GM19351 (cell line): ENCODE results near the gene MFSD2B.
"Not testable (repeated sequence)": the region's sequence is repeated elsewhere in the genome, so short reads cannot be mapped to it uniquely, and the experiment has no call there.

Experiments
- ATAC-seq: cut with Tn5 transposase; IDR thresholded peaks from one replicate; pipeline ENCODE4 v1.9.1; 2021; ENCODE audit warnings: mild to moderate bottlenecking, moderate library complexity; ENCODE audit not compliant: unreplicated experiment

The MFSD2B gene

DNA sequence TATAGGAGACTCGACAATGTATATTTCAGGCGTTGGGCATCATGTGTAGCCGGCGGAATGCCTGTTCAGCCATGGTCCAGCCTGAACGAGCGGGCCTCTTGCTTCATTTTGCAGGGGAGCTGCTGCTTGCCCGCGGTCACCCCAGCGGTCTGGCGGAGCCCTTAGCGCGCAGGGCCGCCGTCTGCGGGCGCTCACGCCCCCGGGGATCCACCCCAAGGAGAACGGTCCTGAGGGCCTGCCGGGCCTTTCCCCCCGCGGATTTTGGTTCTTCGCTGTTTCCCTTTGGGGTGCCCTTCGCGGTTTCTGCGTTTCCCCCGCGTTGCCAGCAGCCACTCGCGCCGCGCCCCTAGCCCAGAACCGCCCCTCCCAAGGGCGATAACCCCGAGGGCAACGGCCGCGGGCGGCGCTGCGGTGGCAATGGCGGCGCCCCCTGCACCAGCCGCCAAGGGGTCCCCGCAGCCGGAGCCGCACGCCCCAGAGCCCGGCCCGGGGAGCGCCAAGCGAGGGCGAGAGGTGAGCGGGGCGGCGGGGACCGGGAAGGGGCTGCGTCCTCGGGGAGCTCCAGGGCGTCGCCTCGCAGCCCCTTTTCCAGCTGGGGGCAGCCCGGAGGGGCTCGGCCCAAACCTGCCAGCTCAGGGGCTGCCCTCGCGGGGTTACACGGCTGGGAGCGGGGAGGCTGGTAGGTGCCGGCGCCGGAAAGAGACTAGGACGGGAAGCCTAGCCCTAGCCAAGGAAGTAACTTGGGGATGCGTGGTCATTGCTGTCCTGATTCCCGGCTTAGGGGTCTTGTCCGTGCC is at the start of gene MFSD2B:
MFSD2B (plus strand) TSS at position 406 of the 797 bp plus-strand sequence; CDS start at position 418, 12 bp downstream.
- ATAC-seq: no peak

DNA sequence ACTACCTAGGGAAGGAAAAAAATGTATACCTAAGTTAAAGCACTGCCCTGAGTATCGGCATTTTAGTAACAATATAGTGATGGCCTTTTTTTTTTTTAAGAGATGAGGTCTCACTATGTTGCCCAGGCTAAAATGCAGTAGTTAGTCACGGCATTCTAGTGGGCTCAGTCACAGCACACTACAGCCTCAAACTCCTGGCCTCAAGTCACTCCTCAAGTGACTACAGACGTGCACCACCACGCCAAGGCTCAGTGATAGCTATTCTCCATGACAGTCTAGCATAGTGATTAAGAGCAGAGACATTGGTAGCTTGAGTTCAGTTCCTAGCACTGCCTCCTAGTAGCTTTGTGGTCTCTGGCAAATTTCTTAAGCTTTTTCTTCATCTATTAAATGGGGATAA is 42.0 kb upstream of the MFSD2B start:
- no peak for ATAC-seq

DNA sequence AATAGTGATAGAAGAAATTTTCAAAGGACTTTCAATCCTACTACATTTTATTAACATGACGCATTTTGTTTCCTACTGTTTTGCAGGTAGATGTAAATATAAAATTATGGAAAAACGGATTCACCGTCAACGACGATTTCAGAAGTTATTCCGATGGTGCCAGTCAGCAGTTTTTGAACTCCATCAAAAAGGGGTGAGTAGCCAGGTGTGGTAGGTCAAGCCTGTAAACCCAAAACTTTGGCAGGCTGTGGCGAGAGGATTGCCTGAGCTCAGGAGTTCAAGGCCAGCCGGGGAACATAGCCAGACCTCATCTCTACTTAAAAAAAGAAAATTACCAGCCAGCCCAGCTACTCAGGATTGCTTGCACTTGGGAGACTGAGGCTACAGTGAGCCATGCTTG is 33.0 kb upstream of the MFSD2B start:
- no peak for ATAC-seq

DNA sequence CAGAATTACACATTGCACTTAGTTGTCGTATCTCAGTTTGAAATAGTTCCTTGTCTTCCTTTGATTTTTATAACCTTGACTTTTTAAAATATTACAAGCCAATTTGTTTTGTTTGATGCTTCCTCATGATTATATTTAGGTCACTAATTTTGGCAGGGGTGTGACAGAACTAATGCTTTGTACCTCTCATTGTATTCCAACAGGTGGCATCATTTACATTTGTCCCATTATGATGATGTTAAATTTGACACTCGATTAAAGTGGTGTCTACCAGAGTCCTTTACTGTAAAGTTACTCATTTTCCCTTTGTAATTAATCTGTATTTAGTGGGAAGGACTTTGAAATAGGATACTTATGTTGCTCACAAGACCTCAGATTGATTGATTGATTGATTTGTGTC is 21.5 kb upstream of the MFSD2B start:
- ATAC-seq: no peak

GRCh38 chr2:23992931-23993330 is 17.0 kb upstream of the MFSD2B start:
- no peak for ATAC-seq

DNA sequence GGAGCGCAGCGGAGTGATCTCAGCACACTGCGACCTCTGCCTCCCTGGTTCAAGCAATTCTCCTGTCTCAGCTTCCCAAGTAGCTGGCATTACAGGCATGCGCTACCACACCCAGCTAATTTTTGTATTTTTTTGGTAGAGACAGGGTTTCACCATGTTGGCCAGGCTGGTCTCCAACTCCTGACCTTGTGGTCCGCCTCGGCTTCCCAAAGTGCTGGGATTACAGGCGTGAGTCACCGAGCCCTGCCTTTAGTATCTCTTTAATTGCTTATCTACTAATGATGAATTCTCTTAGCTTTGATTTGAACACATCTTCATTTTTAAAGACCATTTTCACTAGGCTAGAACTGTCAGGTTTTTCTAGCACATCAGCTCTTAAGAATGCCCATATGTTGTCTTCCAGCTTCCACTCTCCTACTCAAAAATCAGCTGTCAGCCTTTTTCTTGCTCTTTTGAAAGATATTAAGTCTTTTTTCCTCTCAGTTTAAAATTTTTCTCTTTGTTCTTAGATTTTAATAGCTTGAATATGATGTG is 16.1 kb upstream of the MFSD2B start:
- no peak for ATAC-seq

DNA sequence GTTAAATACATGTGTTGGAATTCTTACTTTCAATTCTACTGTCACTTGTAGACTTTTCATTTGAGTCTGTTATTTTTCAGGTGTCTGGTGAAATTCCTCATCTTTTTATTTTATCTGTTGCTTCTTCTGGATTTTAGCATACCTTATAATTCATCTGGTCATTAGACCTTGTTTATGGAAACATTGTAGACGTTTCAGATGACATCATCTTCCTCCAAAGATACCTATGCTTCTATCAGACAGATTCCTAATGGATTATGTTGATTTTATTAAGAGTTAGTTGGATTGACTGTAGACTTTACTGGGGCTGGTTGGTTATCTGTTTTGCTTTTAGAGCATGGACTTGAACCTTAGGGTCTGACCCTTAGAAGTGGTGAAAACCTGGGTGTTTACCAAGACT is 15.3 kb upstream of the MFSD2B start:
- no peak for ATAC-seq

GRCh38 chr2:24007693-24008092 is 2.2 kb upstream of the MFSD2B start:
- ATAC-seq: no peak

DNA sequence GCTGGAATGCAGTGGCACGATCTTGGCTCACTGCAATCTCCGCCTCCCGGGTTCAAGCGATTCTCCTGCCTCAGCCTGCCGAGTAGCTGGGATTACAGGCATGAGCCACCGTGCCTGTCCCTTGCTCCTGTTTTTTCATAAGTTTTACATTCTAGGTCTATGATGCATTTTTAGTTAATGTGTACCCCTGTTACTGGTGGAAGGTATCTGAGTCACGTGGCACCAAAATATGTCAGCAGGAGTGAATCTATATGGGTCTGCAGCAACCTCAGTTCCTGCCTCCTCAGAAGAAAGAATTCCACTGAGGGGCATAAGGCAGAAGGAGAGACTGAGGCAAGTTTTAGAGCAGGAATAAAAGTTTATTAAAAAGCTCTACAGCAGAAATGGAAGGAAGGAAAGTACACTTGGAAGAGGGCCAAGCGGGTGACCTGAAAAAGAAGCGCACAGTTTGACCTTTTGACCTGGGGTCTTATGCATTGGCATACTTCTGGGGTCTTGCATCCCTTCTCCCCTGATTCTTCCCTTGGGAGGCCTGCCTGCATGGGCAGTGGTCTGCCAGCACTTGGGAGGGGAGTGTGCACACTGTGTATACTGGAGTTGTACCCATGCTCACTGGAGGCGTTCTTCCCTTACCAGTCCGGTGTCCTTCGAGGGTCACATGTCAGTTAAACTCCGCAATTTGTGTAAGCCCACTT is 1.1 kb upstream of the MFSD2B start:
- ATAC-seq: no peak

- no peak for ATAC-seq
Observed at GRCh38 chr2:24009367-24009679, 562 bp upstream of the MFSD2B start.

DNA sequence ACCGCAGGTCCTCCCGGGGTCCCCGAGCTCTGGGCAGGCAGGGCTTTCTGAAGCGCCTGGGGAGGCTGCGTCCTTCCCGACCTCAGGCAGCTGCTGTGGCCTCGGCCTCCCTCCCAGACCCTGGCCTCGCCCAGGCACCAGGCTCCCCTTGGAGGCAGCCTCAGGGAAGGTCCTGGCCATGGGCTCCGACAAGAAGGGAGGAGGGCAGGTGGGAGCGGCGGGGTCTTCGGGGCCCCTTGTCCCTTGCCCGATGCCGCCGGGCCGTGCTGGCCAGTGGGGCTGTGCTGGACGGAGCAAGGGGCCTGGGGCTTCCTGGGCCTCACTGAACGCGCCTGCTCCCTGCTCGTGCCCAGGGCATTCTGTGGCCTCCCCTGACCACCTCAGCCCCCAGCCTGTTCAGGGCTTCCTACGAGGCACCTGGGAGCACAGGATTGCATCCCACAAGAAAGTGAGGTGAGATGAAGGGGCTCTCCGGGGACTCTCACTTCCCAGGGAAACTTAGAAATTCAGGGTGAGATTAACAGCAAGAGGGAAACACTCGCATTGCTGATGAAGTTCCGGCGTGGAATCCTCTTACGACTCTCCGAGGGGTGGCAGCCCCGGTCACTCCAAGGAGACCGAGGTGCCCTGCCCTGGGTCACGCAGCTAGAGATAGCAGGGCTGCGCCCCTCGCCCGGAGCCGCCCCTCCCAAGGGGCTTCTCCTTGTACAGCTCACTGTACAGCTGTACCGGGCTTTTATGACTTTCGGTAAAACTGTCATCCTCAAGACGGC is 778 bp downstream of the MFSD2B start:
- no peak for ATAC-seq

- no peak for ATAC-seq
Observed at GRCh38 chr2:24011250-24012104, 1.6 kb downstream of the MFSD2B start.

GRCh38 chr2:24012521-24013188 is 2.8 kb downstream of the MFSD2B start:
- no peak for ATAC-seq

DNA sequence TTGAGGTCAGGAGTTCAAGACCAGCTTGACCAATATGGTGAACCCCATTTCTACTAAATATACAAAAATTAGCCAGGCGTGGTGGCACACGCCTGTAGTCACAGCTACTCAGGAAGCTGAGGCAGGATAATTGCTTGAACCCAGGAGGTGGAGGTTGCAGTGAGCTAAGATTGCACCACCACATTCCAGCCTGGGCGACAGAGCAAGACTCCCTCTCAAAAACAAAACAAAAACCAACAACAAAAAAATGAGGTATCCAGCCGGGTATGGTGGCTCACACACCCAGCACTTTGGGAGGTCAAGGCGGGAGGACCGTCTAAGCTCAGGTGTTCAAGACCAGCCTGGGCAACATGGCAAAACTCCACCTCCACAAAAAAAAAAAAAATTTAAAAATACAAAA is 5.0 kb downstream of the MFSD2B start:
- ATAC-seq: not testable (repeated sequence)

GRCh38 chr2:24015562-24016375 is 5.9 kb downstream of the MFSD2B start:
- ATAC-seq: no peak

GRCh38 chr2:24016376-24016761 is 6.5 kb downstream of the MFSD2B start:
- ATAC-seq: no peak

DNA sequence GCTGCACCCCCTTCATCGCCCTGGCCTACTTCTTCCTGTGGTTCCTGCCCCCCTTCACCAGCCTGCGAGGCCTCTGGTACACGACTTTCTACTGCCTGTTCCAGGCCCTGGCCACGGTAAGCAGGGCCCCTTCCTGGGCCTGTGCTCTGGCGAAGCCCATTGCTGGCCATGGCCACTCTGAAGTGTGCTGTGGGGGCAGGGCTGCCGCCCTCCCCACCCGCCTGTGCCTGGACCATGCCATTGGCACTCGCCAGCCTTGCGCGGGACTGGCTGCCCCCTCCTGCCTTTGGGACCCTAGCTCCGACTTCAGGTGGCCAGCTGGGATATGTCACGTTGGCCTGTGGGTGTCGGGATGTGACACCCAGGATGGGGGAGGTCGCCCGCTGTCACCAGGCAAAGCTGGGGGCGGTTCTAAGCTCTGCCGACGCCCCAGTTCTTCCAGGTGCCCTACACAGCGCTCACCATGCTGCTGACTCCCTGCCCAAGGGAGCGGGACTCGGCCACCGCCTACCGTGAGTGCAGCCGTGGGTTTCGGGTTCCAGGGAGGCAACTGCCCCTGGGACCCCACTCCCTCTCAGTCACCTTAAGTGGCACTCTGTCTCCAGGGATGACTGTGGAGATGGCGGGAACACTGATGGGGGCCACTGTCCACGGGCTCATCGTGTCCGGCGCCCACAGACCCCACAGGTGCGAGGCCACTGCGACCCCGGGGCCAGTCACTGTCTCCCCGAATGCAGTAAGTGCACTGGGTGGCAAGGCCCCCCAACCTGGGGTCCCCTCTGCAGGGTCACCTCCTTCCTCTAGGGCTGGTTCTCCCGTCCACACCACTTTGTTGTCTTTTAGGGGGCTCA is 7.2 kb downstream of the MFSD2B start:
- ATAC-seq: no peak

GRCh38 chr2:24017711-24018110 is 7.8 kb downstream of the MFSD2B start:
- ATAC-seq: no peak
